ENCODE measurements around the gene TMEM183A. TPM values are rescaled to one million over a fixed set of nuclear protein-coding genes. Genes with fewer than 3 reads are reported as not detected.
"Not testable (repeated sequence)": the region's sequence is repeated elsewhere in the genome, so short reads cannot be mapped to it uniquely, and the experiment has no call there.

The TMEM183A gene
- total RNA-seq = 50.7 TPM

DNA sequence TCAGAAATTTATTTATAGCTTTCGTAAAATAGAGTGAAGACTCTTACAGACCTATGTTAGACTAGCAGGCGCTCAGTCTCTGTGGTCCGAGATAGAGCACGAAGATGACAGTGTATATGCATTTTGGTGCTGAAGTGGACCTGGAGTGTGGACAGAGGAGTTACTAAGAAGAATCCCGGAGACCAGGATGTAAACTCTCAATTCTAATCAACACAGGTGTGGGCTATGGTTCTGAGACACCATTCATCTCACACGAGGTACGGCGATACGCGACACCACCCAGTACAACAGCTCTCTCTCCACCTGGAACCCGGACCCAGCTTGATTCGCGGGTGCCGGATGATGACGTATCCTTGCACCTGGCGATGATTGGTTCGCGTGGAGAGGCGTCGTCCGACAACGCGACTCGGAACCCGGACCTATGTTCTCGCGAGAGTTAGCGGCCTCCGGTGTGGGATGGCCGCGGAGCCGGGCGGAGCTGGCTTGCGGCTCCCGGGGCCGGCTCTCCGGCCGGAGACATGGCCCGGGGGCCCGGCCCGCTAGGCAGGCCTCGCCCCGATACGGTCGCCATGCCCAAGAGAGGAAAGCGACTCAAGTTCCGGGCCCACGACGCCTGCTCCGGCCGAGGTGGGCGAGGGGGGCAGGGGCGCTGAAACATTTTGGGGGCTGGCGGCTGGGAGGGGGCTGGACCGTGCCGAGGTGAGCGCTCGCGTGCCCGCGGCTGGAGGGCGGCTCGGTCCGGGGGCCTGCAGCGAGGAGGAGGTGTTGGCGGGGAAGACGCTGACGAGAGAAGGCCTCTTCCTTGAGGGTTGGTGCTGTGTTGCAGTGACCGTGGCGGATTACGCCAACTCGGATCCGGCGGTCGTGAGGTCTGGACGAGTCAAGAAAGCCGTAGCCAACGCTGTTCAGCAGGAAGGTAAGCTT lies at the start of gene TMEM183A:
TMEM183A (plus strand) TSS at position 427 of the 924 bp plus-strand sequence; CDS start at position 519, 92 bp downstream.
- DNase-seq (ENCODE audit: low spot score) = peak; percentile 98

GRCh38 chr1:202957733-202958543 lies 49.2 kb upstream of the TMEM183A start, which contains the start of gene ADIPOR1:
ADIPOR1 (minus strand) TSS chr1:202958312; CDS start chr1:202951070, 7,242 bp downstream.
- DNase-seq (ENCODE audit: low spot score) = peak; percentile 95

DNA sequence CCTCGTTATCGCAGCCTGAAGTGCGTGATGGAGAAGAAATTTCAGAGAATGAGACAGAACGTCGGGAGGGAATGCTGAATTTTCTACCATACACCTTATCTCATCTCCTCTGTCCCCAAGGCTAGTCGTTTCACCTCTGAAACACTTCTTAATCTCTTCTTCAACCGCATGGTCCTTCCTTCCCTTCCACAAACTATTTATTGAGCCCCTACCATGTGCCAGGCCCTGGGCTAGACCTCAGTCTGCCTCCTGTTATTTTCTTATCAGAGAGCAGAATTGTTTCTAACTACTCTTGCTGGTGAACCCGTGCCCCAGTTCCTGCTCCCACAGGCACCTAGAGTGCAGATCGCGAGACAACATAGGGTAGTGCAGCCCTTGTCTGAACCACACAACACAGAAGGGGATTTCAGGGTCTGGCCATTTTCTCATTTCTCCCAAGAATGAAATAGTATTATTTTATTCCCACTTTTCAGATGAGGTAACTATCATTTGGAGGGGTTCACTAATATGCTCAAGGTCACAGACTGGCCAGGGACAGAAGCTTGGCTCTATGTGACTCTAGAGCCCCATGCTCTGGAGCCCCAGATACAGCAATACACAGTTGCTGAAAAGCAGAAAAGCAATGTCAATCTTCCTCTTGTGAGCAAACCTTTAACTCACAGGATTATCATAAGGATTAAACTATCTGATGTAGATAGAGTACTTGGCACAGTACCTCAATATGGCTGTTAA lies 48.5 kb upstream of the TMEM183A start:
- DNase-seq (ENCODE audit: low spot score) = no peak

DNA sequence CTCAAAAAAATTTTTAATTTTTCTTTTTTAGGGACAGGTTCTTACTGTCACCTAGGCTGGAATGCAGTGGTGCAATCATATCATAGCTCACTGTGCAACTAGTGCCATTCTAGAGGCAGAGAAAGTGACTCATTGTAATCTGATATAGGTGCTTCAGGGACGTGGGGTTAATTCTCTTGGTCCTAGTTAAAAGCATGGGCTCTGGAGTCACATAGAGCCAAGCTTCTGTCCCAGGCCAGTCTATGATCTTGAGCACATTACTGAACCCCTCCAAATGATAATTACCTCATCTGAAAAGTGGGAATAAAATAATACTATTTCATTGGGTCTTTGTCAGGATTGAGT lies 47.9 kb upstream of the TMEM183A start:
- DNase-seq (ENCODE audit: low spot score) = no peak

GRCh38 chr1:202961220-202961880 lies 45.8 kb upstream of the TMEM183A start:
- no peak for DNase-seq (ENCODE audit: low spot score)

GRCh38 chr1:202964791-202965410 lies 42.3 kb upstream of the TMEM183A start:
- no peak for DNase-seq (ENCODE audit: low spot score)

DNA sequence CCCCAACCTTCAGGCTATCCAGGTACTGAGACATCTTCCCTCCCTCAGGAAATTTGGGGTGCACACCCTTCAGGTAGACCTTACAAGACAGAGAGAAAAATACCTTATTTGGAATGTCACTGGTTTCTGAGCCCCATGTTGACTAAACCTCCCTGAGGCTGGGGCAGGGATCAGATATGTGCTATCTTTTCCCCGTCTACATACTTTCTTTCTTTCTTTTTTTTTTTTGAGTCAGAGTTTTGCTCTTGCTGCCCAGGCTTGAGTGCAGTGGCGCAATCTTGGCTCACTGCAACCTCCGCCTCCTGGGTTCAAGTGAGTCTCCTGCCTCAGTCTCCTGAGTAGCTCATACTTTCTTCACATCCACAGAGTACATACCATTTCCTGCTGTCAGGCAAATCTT lies 41.8 kb upstream of the TMEM183A start:
- DNase-seq (ENCODE audit: low spot score) = no peak

DNA sequence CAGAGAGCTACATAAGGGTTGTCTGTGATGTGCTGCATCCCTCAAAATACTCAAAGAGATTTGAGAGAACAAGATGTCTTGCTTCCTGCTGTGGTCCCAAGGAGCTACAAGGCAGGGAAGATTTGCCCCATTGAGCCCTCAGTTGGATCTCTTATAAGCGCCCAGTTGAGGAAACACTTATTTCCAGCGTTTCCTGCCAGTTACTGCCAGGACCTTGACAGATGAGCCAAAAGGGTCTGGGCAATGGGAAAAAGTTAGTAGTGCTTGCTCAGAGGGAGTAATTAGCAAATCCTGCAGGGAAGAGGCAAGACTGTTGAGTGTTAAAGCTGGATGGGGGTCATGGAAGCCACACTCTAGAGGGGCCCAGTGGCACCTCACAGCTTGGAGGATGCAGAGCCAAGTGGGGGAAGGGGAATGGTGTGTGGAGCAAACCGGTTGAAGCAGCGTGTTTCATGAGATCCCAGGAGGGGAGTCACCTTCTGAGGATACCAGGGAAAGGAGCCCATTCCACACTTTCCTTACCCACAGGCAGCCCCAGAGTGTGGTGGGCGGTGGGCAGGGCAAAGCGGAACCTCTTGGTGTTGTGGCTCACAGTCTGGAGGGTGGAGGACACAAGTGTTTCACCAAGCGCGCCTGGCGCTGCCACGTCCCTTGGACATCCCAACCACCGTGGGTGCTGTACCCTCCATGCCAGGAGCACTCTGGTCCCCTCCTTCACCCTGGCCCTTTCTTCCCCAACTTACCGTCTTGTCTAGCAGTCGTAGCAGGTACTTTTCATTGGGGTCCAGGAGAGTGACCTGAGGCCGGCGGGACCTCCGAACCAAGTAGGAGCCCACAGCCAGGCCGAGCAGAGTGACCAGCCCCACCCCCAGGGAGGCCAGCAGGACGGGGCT lies 40.9 kb upstream of the TMEM183A start:
- DNase-seq (ENCODE audit: low spot score) = no peak

- DNase-seq (ENCODE audit: low spot score) = no peak
Measured at GRCh38 chr1:202967684-202968281, 39.4 kb upstream of the TMEM183A start.

GRCh38 chr1:202968351-202968750 lies 38.8 kb upstream of the TMEM183A start:
- no peak for DNase-seq (ENCODE audit: low spot score)

GRCh38 chr1:202968895-202969295 lies 38.3 kb upstream of the TMEM183A start:
- peak; percentile 59 for DNase-seq (ENCODE audit: low spot score)

GRCh38 chr1:202972046-202972445 lies 35.1 kb upstream of the TMEM183A start:
- DNase-seq (ENCODE audit: low spot score) = no peak

DNA sequence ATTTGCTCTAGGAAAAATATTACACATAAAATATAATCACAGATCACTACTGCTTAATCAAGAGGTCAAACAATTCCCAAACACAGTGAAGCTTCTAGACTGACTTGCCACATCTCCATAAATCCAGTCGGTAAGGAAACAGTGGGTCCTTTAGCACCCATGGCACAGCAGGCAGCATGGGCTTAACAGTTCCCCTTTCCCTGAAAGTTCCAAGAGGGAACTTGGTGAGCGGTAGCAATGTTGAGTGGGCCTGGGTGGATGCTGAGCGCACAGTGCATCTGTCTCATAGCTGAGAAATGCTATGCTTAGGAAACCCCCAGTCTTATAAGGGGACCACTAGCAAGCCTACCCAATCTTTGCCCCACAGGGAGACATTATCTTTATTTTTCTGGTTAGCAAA lies 32.3 kb upstream of the TMEM183A start:
- no peak for DNase-seq (ENCODE audit: low spot score)

DNA sequence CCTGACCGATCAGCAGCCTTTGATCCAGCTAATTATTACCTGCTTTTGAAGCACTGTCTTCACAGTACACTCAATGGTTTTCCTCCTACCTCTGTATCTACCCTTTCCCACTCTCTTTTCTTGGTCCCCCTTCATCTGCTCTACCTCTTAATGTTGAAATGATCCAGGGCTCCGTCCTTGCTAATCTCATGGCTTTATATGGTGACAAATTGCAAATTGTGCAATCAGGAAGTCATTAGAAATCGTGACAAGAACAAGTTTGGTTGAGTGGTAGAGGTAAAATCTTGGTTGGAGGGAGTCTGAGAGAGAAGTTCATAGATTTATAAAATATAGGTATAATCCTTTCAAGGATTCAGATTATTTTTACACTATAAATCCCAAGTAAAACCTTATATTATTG lies 30.5 kb upstream of the TMEM183A start:
- DNase-seq (ENCODE audit: low spot score) = no peak

GRCh38 chr1:202979459-202979858 lies 27.7 kb upstream of the TMEM183A start:
- no peak for DNase-seq (ENCODE audit: low spot score)

DNA sequence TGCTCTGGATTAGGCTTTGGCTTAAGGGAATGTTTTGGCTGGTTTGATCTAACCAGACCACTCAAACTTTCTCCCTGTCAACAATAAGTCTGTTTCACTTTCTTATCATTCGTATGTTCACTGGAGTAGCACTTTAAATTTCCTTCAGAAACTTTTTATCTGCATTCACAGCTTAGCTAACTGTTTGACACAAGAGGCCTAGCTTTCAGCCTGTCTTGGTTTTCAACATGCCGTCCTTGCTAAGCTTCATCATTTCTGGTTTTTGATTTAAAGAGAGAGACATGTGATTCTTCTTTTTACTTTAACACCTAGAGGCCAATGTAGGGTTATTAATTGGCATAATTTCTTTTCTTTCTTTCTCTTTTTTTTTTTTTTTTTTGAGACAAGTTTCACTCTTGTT lies 25.2 kb upstream of the TMEM183A start:
- DNase-seq (ENCODE audit: low spot score) = no peak

GRCh38 chr1:202982715-202983430 lies 24.3 kb upstream of the TMEM183A start:
- DNase-seq (ENCODE audit: low spot score) = no peak

GRCh38 chr1:202986120-202986519 lies 21.1 kb upstream of the TMEM183A start:
- DNase-seq (ENCODE audit: low spot score) = not testable (repeated sequence)

- DNase-seq (ENCODE audit: low spot score) = no peak
Measured at GRCh38 chr1:202987255-202987654, 19.9 kb upstream of the TMEM183A start.
